HepG2 (cell line): ENCODE data around the gene PDIA2. TPM values are rescaled to one million over a fixed set of nuclear protein-coding genes. Genes with fewer than 3 reads are reported as not detected.

Experiments used
- ATAC-seq: fragments of 200-7000 bp; cut with Tn5 transposase; 3 replicates; pipeline ENCODE4 v1.9.1; 2020; ENCODE audit warnings: mild to moderate bottlenecking, moderate library complexity
- BruUV-seq: library from RNA; stranded (reverse); fragments of 400-500 nt; replicated peaks from 2 replicates; lab custom pipeline; 2021; lab: Mats Ljungman, UMichigan
- CTCF ChIA-PET: fragments of 300-600 bp; formaldehyde crosslinking; extraction: SDS; loops from one replicate; lab custom pipeline; 2021; ENCODE audit warnings: low total read pairs, inconsistent platforms, low intra/inter-chr PET ratio; lab: Yijun Ruan, JAX
- POLR2A ChIA-PET: fragments of 350-600 bp; sonication (Branson Sonifier 250); formaldehyde crosslinking; loops from one replicate; lab custom pipeline; 2020; ENCODE audit warnings: antibody characterized with exemption, inconsistent platforms; lab: Yijun Ruan, JAX
- DNase-seq: peaks from one replicate; pipeline ENCODE4 v3.0.0-alpha.2; 2015; ENCODE audit warnings: low spot score
- FAIRE-seq: peaks from 3 replicates; lab custom pipeline; 2011; peaks lifted over from hg19 to GRCh38; lab: Jason Lieb, UNC
- H2AFZ ChIP-seq: one replicate; pipeline ENCODE4 v1.6.1; 2011; ENCODE audit warnings: low read length, inconsistent platforms
- H3K27ac ChIP-seq: fragments of 300-600 bp; 3 replicates; pipeline ENCODE4 v1.8.0; 2011; ENCODE audit warnings: mixed run types, mild to moderate bottlenecking, mixed read lengths, low read length, inconsistent platforms; ENCODE audit not compliant: insufficient read depth; ENCODE audit errors: extremely low read length
- H3K27me3 ChIP-seq, 2 experiments: fragments of 200-600 bp in 1 of 2; 2 replicates in 1 of 2; 3 replicates in 1 of 2; pipeline versions ENCODE4 v1.6.0 to v1.8.0; 2011; ENCODE audit warnings: low read length in 2 of 2, mild to moderate bottlenecking in 2 of 2, moderate library complexity in 2 of 2, inconsistent platforms in 1 of 2; ENCODE audit not compliant: insufficient read depth in 2 of 2, control insufficient read depth in 1 of 2
- H3K36me3 ChIP-seq, 2 experiments: fragments of 200-600 bp in 1 of 2; replicated peaks in 1 of 2; 2 replicates in 1 of 2; 3 replicates in 1 of 2; pipeline versions ENCODE4 v1.5.1 to v1.8.0; 2011; ENCODE audit warnings: low read length in 2 of 2, inconsistent platforms in 1 of 2; ENCODE audit not compliant: insufficient read depth in 2 of 2, control insufficient read depth in 1 of 2
- H3K4me1 ChIP-seq: 2 replicates; pipeline ENCODE4 v1.5.1; 2012; ENCODE audit warnings: low read length, inconsistent platforms; ENCODE audit not compliant: insufficient read depth
- H3K4me2 ChIP-seq: 2 replicates; pipeline ENCODE4 v1.6.0; 2011; ENCODE audit warnings: low read depth, low read length, inconsistent platforms
- H3K4me3 ChIP-seq, 3 experiments: fragments of 200-600 bp in 1 of 3; sonication (generic), shearing (Covaris generic) in 1 of 3; replicated peaks in 1 of 3; 2 replicates each; pipeline ENCODE4 v1.5.1; 2011 to 2016; ENCODE audit warnings: low read length in 3 of 3, inconsistent platforms in 2 of 3, low read depth in 2 of 3, mild to moderate bottlenecking in 2 of 3, control low read depth in 1 of 3, mixed read lengths in 1 of 3; ENCODE audit not compliant: insufficient read depth in 1 of 3
- H3K79me2 ChIP-seq: one replicate; pipeline ENCODE4 v1.6.1; 2011; ENCODE audit warnings: low read length, inconsistent platforms; ENCODE audit not compliant: insufficient read depth
- H3K9ac ChIP-seq: 2 replicates; pipeline ENCODE4 v1.6.0; 2011; ENCODE audit warnings: mild to moderate bottlenecking, low read depth, low read length, inconsistent platforms; ENCODE audit not compliant: insufficient read depth
- H3K9me3 ChIP-seq: 2 replicates; pipeline ENCODE4 v1.5.1; 2012; ENCODE audit warnings: mild to moderate bottlenecking, low read length
- H4K20me1 ChIP-seq: 2 replicates; pipeline ENCODE4 v1.6.0; 2011; ENCODE audit warnings: inconsistent platforms, mild to moderate bottlenecking, low read length, moderate library complexity; ENCODE audit not compliant: insufficient read depth
- CEBPG ChIP-seq: IDR thresholded peaks from 2 replicates; pipeline ENCODE4 v1.6.1; 2016
- ELF4 ChIP-seq: sonication (generic); formaldehyde crosslinking; IDR thresholded peaks from 2 replicates; pipeline ENCODE4 v1.5.0; 2020; ENCODE audit warnings: missing genetic modification reagents, mild to moderate bottlenecking, moderate library complexity, borderline replicate concordance
- GPN1 ChIP-seq: sonication (generic); formaldehyde crosslinking; IDR thresholded peaks from 2 replicates; pipeline ENCODE4 v1.5.1; 2020; ENCODE audit warnings: missing genetic modification reagents, borderline replicate concordance
- HDAC1 ChIP-seq: sonication (generic); formaldehyde crosslinking; IDR thresholded peaks from 2 replicates; pipeline ENCODE4 v1.5.1; 2020; ENCODE audit warnings: mild to moderate bottlenecking, missing genetic modification reagents
- MEIS2 ChIP-seq: sonication (generic); formaldehyde crosslinking; IDR thresholded peaks from 2 replicates; pipeline ENCODE4 v1.9.0; 2021; ENCODE audit warnings: mild to moderate bottlenecking, missing genetic modification reagents
- PAF1 ChIP-seq: IDR thresholded peaks from 2 replicates; pipeline ENCODE4 v1.6.1; 2016; ENCODE audit warnings: missing genetic modification reagents, missing compliant biosample characterization
- RXRA ChIP-seq: sonication (generic); formaldehyde crosslinking; IDR thresholded peaks from 2 replicates; pipeline ENCODE4 v1.5.1; 2020; ENCODE audit warnings: missing genetic modification reagents
- SRF ChIP-seq: IDR thresholded peaks from 2 replicates; pipeline ENCODE4 v1.6.1; 2011; ENCODE audit warnings: mild to moderate bottlenecking, low read depth, low read length, moderate library complexity
- TBL1XR1 ChIP-seq: fragments of 150-350 bp; IDR thresholded peaks from 2 replicates; pipeline ENCODE4 v1.6.1; 2014; ENCODE audit warnings: borderline replicate concordance, low read length; ENCODE audit not compliant: partially characterized antibody
- TEAD3 ChIP-seq: optimal IDR thresholded peaks from 2 replicates; pipeline ENCODE3; 2016; ENCODE audit warnings: borderline replicate concordance
- TGIF2 ChIP-seq: IDR thresholded peaks from 2 replicates; pipeline ENCODE4 v1.6.1; 2016; ENCODE audit warnings: control low read depth, missing compliant biosample characterization
- TRIM22 ChIP-seq: fragments of 450-650 bp; IDR thresholded peaks from 2 replicates; pipeline ENCODE4 v1.6.1; 2017
- ZBTB42 ChIP-seq: sonication (generic); formaldehyde crosslinking; IDR thresholded peaks from 2 replicates; pipeline ENCODE4 v1.5.0; 2020; ENCODE audit warnings: mild to moderate bottlenecking, missing genetic modification reagents
- ZNF256 ChIP-seq: sonication (generic); formaldehyde crosslinking; conservative IDR thresholded peaks from 2 replicates; pipeline ENCODE4 v1.4.0; 2020; ENCODE audit warnings: missing genetic modification reagents
- ZNF691 ChIP-seq: sonication (generic); formaldehyde crosslinking; IDR thresholded peaks from 2 replicates; pipeline ENCODE4 v1.4.0; 2020; ENCODE audit warnings: missing genetic modification reagents, low read depth, mild to moderate bottlenecking, borderline replicate concordance
- ZSCAN5A ChIP-seq: sonication (generic); formaldehyde crosslinking; IDR thresholded peaks from 2 replicates; pipeline ENCODE4 v1.8.0; 2022; ENCODE audit warnings: mild to moderate bottlenecking, missing genetic modification reagents, borderline replicate concordance
- ZXDC ChIP-seq: sonication (generic); formaldehyde crosslinking; IDR thresholded peaks from 2 replicates; pipeline ENCODE4 v1.5.0; 2020; ENCODE audit warnings: mild to moderate bottlenecking, missing genetic modification reagents
- WGBS: methylation state at CpG from one replicate; pipeline ENCODE4 v1.1.6; 2017; ENCODE audit warnings: low lambda C conversion rate; 5-methylcytosine and 5-hydroxymethylcytosine counted together
- in situ Hi-C: cut with HindIII; loops from 2 replicates; pipeline ENCODE4 v1.10.0; 2017; ENCODE audit warnings: low pct_unique_long_range_greater_than_20kb; ENCODE audit not compliant: extremely low pct_ligation_motif_present
- intact Hi-C: fragments of 100-400 bp; cut with micrococcal nuclease; formaldehyde crosslinking; loops from one replicate; pipeline ENCODE4 v1.10.0; 2022; ENCODE audit not compliant: unreplicated experiment
- polyA plus RNA-seq, 8 experiments: library from polyadenylated mRNA; depleted of rRNA in 3 of 8; stranded (reverse) in 7 of 8; unstranded in 1 of 8; fragments of >200 nt; fragmentation: Illumina TruSeq in 4 of 8; extraction: Trizol in 4 of 8; gene quantifications; 2 replicates each; pipeline versions ENCODE4 v1.2.1 to v1.2.3, GENCODE V29; 2011 to 2016; ENCODE audit warnings: low read depth in 4 of 8, missing spikeins in 1 of 8, mixed read lengths in 1 of 8; ENCODE audit not compliant: insufficient read depth in 1 of 8
- total RNA-seq, 5 experiments: library from RNA; depleted of rRNA; stranded (reverse); fragments of >200 nt; fragmentation: Illumina TruSeq; extraction: Trizol; gene quantifications; 2 replicates each; pipeline ENCODE4 v1.2.3, GENCODE V29; 2016; ENCODE audit warnings: low read depth in 1 of 5

The PDIA2 gene
- total and polyA plus RNA-seq, 2 of the 13 experiments (the other 11 are each of a cell fraction or from before 2014, with no cell fraction given), result 0.35 to 1.9 TPM

- H3K9me3 ChIP-seq, result no peaks in the 10 kb centered on the region
- peaks cover 9 to 12% of the 10 kb centered on the region in 2 experiments; a peak in 4 of 5 replicates for H3K27me3 ChIP-seq
- no peak overlapping the region for H3K9ac ChIP-seq
- no peaks in the 10 kb centered on the region for H3K79me2 ChIP-seq
- WGBS, result 95% methylated on average over 12 of the region's 23 CpGs
- H3K4me1 ChIP-seq, result peaks cover 16% of the 10 kb centered on the region
- in situ Hi-C loops, result no loop called here
- FAIRE-seq (no peak), DNase-seq (no peak), ATAC-seq (no peak)
- H3K27ac ChIP-seq, result no peak overlapping the region
- intact Hi-C loops, result no loop called here
- ChIA-PET POLR2A (interaction anchor here (0.9 kb wide), 1 partner anchor 30 kb away, joined by 3 read pairs; the partner anchor contains the start of gene FAM234A), CTCF (no interaction called here)
- BruUV-seq, result no TSS peak
- H4K20me1 ChIP-seq, result no peaks in the 10 kb centered on the region
- H3K4me2 ChIP-seq, result no peak overlapping the region
- no peak for TF ChIP-seq GPN1 (CRISPR knock-in tag)
- no peak for TF ChIP-seq RXRA
- TF ChIP-seq CEBPG (CRISPR knock-in tag), result no peak
- TF ChIP-seq ZSCAN5A (CRISPR knock-in tag), result no peak
- TF ChIP-seq PAF1 (CRISPR knock-in tag), result no peak
- no peak for TF ChIP-seq SRF
- no peak for TF ChIP-seq TBL1XR1
- no peak for TF ChIP-seq ZNF691 (CRISPR knock-in tag)
- no peak for TF ChIP-seq ZBTB42 (CRISPR knock-in tag)
- TF ChIP-seq MEIS2 (CRISPR knock-in tag), result no peak
- no peak for TF ChIP-seq TGIF2 (CRISPR knock-in tag)
- TF ChIP-seq ZXDC (CRISPR knock-in tag), result no peak
- no peak for TF ChIP-seq ELF4 (CRISPR knock-in tag)
- no peak for TF ChIP-seq ZNF256 (CRISPR knock-in tag)
- TF ChIP-seq TRIM22, result no peak
- TF ChIP-seq TEAD3, result no peak
- TF ChIP-seq HDAC1, result no peak
- H3K36me3 ChIP-seq, result peaks cover 11 to 18% of the 10 kb centered on the region in 2 experiments; a peak in 4 of 5 replicates
- no peak overlapping the region for H2AFZ ChIP-seq
- H3K4me3 ChIP-seq, result no peak overlapping the region
Measured at GRCh38 chr16:264440-264951, 18.5 kb upstream of the PDIA2 start.
